Measurements from ENCODE around the gene DCAKD.
A peak's percentile ranks its signal among the peaks of the same experiment; 100 is the strongest.

Gene DCAKD

GRCh38 chr17:45086865-45087503 is 35.6 kb upstream of the DCAKD start:
- no peak for DNase-seq (ENCODE audit: low read depth)
- H3K4me3 ChIP-seq (replicated peaks; ENCODE audit: low read depth, low read length): no peak overlapping the region
- no peak for TF ChIP-seq CTCF (IDR thresholded peaks at IDR 0.05; ENCODE audit: low read length, missing control alignments)

GRCh38 chr17:45086391-45086790 is 35.0 kb upstream of the DCAKD start:
- DNase-seq (ENCODE audit: low read depth): no peak
- no peak overlapping the region for H3K4me3 ChIP-seq (replicated peaks; ENCODE audit: low read depth, low read length)
- TF ChIP-seq CTCF (IDR thresholded peaks at IDR 0.05; ENCODE audit: low read length, missing control alignments): no peak

- no peak for DNase-seq (ENCODE audit: low read depth)
- no peak overlapping the region for H3K4me3 ChIP-seq (replicated peaks; ENCODE audit: low read depth, low read length)
- no peak for TF ChIP-seq CTCF (IDR thresholded peaks at IDR 0.05; ENCODE audit: low read length, missing control alignments)
Measured at GRCh38 chr17:45081047-45081703, 29.7 kb upstream of the DCAKD start.

- no peak for TF ChIP-seq CTCF (IDR thresholded peaks at IDR 0.05; ENCODE audit: low read length, missing control alignments)
- no peak overlapping the region for H3K4me3 ChIP-seq (replicated peaks; ENCODE audit: low read depth, low read length)
- no peak for DNase-seq (ENCODE audit: low read depth)
Measured at GRCh38 chr17:45077643-45078042, 26.2 kb upstream of the DCAKD start.

GRCh38 chr17:45073414-45074070 is 22.1 kb upstream of the DCAKD start:
- no peak for TF ChIP-seq CTCF (IDR thresholded peaks at IDR 0.05; ENCODE audit: low read length, missing control alignments)
- H3K4me3 ChIP-seq (replicated peaks; ENCODE audit: low read depth, low read length): no peak overlapping the region
- peak; percentile 89 for DNase-seq (ENCODE audit: low read depth)

GRCh38 chr17:45070809-45071208 is 19.4 kb upstream of the DCAKD start:
- no peak for TF ChIP-seq CTCF (IDR thresholded peaks at IDR 0.05; ENCODE audit: low read length, missing control alignments)
- DNase-seq (ENCODE audit: low read depth): no peak
- no peak overlapping the region for H3K4me3 ChIP-seq (replicated peaks; ENCODE audit: low read depth, low read length)
